Retinal pigment epithelial cell (primary cell): ENCODE data around the gene TLCD3A.
"Not testable (repeated sequence)": the region's sequence is repeated elsewhere in the genome, so short reads cannot be mapped to it uniquely, and the experiment has no call there.

Experiments used
- DNase-seq: peaks from one replicate; pipeline ENCODE4 v3.0.0-alpha.2; 2010; ENCODE audit warnings: low read depth
- H3K4me3 ChIP-seq: 2 replicates; pipeline ENCODE4 v1.5.1; 2011; ENCODE audit warnings: mild to moderate bottlenecking, low read length, control low read depth, moderate library complexity
- TF ChIP-seq, protein P1 (sequence below): conservative IDR thresholded peaks from 2 replicates; pipeline ENCODE4 v1.5.1; 2011; ENCODE audit warnings: low read depth, low read length, control low read depth, inconsistent platforms

The TLCD3A gene

DNA sequence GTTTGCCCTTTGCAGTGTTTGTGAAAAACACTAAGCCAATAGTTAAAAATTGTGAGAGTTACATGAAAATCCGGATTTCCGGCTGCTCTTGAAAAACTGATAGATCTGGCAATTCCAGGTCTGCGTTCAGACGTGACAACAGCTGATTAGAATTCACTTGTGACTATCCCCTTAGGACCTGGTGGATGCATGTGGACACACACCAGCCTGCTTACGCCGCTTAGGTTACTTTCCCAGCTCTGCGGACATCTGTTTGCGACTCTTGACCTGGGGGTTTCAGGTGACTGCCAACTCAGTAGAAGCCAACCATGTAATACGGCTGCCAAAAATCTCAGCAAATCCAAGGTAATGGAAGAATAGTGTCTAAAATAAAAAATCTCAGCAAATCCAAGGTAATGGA, 42.0 kb upstream of the TLCD3A start:
- DNase-seq: no peak
- no peak overlapping the region for H3K4me3 ChIP-seq
- TF ChIP-seq, protein P1, sequence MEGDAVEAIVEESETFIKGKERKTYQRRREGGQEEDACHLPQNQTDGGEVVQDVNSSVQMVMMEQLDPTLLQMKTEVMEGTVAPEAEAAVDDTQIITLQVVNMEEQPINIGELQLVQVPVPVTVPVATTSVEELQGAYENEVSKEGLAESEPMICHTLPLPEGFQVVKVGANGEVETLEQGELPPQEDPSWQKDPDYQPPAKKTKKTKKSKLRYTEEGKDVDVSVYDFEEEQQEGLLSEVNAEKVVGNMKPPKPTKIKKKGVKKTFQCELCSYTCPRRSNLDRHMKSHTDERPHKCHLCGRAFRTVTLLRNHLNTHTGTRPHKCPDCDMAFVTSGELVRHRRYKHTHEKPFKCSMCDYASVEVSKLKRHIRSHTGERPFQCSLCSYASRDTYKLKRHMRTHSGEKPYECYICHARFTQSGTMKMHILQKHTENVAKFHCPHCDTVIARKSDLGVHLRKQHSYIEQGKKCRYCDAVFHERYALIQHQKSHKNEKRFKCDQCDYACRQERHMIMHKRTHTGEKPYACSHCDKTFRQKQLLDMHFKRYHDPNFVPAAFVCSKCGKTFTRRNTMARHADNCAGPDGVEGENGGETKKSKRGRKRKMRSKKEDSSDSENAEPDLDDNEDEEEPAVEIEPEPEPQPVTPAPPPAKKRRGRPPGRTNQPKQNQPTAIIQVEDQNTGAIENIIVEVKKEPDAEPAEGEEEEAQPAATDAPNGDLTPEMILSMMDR: no peak

DNA sequence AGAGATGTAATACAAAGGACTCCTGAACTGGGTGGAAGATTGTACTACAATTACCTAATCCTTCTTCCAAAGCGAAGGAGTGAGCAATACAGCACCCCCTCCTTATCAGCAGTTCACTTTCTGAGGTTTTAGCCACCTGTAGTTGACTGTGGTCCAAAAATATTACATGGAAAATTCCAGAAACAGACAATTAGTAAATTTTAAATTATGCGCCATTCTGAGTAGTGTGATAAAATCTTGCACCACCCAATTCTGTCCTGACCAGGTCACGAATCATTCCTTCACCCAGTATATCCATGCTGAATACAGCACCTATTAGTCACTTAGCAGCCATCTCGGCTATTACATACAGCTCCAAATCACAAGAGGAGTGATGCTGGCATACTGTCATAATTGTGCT, 41.0 kb upstream of the TLCD3A start:
- no peak for DNase-seq
- TF ChIP-seq, protein P1: no peak

DNA sequence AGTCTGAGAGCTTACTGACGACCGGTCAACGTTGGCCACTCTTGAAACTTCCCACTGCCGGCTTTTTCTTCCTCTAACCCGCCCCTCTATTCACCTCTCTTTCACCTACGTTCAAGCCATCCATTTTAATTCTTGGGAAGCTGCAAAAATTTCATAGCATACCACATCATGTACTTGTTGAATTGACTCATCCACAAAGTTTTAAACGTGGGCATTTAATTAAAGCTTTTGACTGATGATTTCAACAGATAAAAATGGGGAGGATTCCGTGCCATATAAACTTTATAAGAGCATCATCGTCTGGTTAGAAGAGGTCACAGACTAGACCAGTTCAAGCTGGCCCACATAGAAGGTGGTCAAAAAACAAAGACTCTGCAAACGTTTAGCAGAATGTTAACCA, 40.3 kb upstream of the TLCD3A start:
- no peak overlapping the region for H3K4me3 ChIP-seq
- TF ChIP-seq, protein P1: no peak
- no peak for DNase-seq

More for the DNA sequence above, 41.0 kb upstream of the TLCD3A start:
- no peak overlapping the region for H3K4me3 ChIP-seq

DNA sequence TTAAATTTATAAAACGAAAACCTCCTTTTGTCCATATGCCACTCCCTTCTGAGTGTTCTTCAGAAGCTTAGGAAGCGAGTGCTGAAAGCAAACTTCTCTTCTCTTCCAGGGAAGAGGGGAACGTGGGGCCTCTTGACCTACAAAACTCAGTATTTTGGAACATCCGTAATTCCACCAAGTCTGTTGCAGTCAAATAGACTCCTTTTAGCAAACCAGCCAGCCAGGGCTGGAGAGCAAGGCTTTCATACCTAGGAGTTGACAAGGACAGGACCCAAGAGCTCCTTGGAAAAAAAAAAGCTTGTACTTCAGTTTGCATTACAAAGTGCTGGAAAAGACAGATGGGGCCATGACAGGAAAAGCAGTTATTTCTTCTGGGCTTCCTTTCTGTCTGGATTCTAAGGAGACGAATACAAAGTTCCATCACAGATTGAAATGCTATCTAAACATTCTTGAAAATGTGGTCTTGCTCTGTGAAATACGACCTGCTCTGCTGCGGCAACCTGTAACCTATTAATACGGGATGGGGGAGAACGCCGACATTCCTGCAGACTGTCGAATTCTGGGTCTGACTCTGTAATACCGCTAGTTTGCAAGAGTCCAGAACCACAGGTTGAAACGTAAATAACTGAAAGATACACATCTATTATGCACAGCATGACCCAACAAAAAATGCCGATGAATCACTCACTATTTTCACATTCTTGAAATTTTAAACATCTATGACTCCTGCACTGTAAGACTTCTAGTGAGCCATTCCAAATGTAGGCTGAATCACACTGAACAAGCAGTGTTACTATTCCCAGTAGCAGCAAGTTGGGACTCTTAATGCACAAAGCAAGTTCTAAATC, 38.4 kb upstream of the TLCD3A start:
- no peak overlapping the region for H3K4me3 ChIP-seq
- TF ChIP-seq, protein P1: no peak
- peak; percentile 85 for DNase-seq

GRCh38 chr17:696369-696768, 36.0 kb upstream of the TLCD3A start:
- TF ChIP-seq, protein P1: no peak
- no peak overlapping the region for H3K4me3 ChIP-seq
- no peak for DNase-seq

DNA sequence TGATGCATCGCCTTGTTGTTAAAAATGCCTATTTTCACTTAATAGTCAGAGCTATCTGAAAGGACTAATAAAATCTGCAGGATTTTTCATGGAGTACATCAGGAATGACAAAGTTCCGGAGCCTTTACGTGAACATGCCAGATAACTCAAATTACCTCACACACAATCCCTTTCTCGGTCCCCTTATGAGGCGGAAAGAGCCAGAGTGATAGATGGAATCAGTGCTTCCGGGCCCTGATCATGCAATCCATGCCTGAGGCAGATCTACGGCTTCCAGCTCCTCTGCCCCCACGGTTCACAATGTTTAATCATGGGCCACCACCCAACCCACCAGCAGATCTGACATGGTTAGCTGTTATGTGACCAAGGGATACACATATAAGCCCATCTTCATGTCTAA, 34.7 kb upstream of the TLCD3A start:
- TF ChIP-seq, protein P1: no peak
- H3K4me3 ChIP-seq: no peak overlapping the region
- DNase-seq: no peak

GRCh38 chr17:698096-698495, 34.3 kb upstream of the TLCD3A start:
- not testable (repeated sequence) for DNase-seq, H3K4me3 ChIP-seq

DNA sequence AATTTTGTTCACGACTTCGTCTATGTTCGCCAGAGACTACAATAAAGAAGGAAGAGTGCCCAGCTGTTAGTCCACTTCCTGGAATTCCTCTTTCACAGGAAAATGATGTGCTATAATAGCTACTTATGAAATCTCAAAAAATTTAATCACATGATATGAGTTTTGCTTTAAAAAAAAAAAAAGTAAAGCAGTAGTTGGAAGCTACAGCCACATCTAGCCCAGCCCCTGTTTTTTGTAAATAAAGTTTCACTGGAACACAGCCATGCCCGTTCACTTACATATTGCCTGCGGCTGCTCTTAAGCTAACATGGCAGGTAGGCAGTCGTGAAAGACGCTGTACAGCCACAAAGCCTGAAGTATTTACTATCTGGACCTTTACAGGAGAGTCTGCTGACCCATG, 33.1 kb upstream of the TLCD3A start:
- DNase-seq: no peak
- TF ChIP-seq, protein P1: no peak
- no peak overlapping the region for H3K4me3 ChIP-seq
